HL-60 (cell line): Measurements from ENCODE around the gene MST1.
A peak's percentile ranks its signal among the peaks of the same experiment; 100 is the strongest.

Experiments
- CTCF ChIP-seq: IDR thresholded peaks from one replicate; pipeline ENCODE4 v1.5.1; 2011; ENCODE audit warnings: low read length, control low read depth, inconsistent platforms; ENCODE audit not compliant: insufficient read depth
- GABPA ChIP-seq: IDR thresholded peaks from 2 replicates; pipeline ENCODE4 v1.6.1; 2012; ENCODE audit warnings: low read depth
- POLR2AphosphoS5 ChIP-seq: IDR thresholded peaks from 2 replicates; pipeline ENCODE4 v1.6.1; 2012; ENCODE audit warnings: low read depth
- REST ChIP-seq: IDR thresholded peaks from 2 replicates; pipeline ENCODE4 v1.6.1; 2012; ENCODE audit warnings: low read depth; ENCODE audit not compliant: insufficient replicate concordance
- SPI1 ChIP-seq: IDR thresholded peaks from 2 replicates; pipeline ENCODE4 v1.6.1; 2012; ENCODE audit warnings: low read depth, mild to moderate bottlenecking, borderline replicate concordance

DNA sequence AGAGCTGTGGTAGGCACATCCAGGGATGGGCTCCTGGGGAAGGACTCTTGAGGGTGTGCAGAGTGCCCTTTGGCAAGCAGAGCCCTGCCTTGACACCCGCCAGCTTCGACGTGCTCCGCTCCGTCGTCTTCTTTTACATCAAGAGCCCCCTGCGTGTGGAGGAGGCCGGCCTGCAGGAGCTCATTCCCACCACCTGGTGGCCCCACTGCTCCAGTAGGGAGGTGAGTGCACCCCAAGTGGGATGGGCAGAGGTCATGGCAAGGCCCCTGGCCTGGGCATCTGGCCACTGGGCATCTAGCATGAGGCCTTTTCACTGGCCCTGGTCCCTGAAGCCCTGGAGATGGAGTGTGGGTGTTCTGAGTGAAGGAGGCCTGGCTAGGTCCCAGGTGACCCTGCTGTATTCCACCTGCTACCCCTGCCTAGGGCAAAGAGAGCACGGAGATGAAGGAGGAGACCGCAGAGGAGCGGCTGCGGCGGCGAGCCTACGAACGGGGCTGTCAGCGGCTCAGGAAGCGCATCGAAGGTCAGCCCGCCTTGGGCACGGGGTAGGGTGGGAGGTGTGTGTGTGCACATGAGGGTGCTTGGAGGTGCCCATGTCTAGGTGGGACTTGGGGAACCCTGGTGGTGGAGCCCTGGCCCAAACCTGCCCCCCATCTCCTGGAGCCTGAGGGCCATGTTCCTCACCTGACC, 12.3 kb upstream of the MST1 start:
- no peak for TF ChIP-seq REST
- TF ChIP-seq CTCF = peak; percentile 4
- no peak for TF ChIP-seq POLR2AphosphoS5
- TF ChIP-seq GABPA = no peak
- TF ChIP-seq SPI1 = no peak
